ENCODE data around the gene LGALS14. TPM values are rescaled to one million over a fixed set of nuclear protein-coding genes. Genes with fewer than 3 reads are reported as not detected.

Gene LGALS14
- total RNA-seq, 2 donors from 2014 or later = not detected

DNA sequence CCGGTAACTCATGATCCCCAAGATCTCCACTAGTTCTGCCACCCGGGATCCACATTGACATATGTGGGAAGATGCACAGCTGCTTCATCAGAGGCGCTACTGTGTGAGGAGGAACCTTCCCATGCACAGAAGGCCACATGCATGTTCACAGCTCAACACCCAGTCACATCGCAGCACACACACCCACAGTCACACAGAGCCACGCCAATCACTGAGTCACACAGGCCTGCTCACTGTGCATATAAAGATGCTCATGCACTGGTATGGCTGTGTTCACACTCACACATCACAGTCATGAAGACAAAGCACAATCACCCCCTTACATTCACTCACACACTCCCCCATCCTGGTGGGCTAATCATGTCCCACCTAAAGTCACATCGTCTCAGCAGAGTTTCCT, 23.8 kb downstream of the LGALS14 start:
- TF ChIP-seq, protein P1, sequence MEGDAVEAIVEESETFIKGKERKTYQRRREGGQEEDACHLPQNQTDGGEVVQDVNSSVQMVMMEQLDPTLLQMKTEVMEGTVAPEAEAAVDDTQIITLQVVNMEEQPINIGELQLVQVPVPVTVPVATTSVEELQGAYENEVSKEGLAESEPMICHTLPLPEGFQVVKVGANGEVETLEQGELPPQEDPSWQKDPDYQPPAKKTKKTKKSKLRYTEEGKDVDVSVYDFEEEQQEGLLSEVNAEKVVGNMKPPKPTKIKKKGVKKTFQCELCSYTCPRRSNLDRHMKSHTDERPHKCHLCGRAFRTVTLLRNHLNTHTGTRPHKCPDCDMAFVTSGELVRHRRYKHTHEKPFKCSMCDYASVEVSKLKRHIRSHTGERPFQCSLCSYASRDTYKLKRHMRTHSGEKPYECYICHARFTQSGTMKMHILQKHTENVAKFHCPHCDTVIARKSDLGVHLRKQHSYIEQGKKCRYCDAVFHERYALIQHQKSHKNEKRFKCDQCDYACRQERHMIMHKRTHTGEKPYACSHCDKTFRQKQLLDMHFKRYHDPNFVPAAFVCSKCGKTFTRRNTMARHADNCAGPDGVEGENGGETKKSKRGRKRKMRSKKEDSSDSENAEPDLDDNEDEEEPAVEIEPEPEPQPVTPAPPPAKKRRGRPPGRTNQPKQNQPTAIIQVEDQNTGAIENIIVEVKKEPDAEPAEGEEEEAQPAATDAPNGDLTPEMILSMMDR (IDR thresholded peaks at IDR 0.05) = no peak
- no peak overlapping the region for H3K4me3 ChIP-seq
- no peaks in the 10 kb centered on the region for H3K9me3 ChIP-seq
- no peaks in the 10 kb centered on the region for H3K27me3 ChIP-seq (replicated peaks; ENCODE audit: insufficient read depth)
- no peaks in the 10 kb centered on the region for H3K4me1 ChIP-seq (ENCODE audit: control insufficient read depth in 1 of 2, low read depth in 2 of 2)
- no peaks in the 10 kb centered on the region for H3K36me3 ChIP-seq
- ATAC-seq (ENCODE audit: insufficient number of reproducible peaks, low FRiP score, low read depth) (no peak), DNase-seq (ENCODE audit: low spot score) (no peak)
- no peak overlapping the region for H3K27ac ChIP-seq

DNA sequence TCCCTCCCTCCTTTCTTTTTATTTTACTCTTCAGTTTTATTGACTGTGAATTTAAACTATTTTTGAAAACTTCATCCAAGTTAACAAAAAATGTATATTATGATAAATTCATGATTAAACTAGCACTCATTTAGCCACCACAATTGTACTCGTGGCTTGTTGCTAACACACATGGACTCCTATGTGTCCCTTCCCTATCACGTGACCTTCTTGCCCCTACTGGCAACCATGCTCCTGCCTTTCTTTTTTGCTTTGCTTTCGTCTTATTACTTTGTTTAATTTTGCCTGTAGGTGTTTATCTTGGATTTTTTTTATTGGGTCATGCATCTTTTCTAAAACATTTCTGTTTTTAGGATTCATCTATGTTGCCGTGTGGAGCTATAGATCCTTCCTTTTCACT, 25.3 kb downstream of the LGALS14 start:
- Histone ChIP-seq H3K4me1 (ENCODE audit: control insufficient read depth in 1 of 2, low read depth in 2 of 2) (no peaks in the 10 kb centered on the region), H3K4me3 (no peak overlapping the region), H3K9me3 (no peaks in the 10 kb centered on the region), H3K36me3 (no peaks in the 10 kb centered on the region), H3K27ac (no peak overlapping the region), H3K27me3 (replicated peaks; ENCODE audit: insufficient read depth) (no peaks in the 10 kb centered on the region)
- DNase-seq (ENCODE audit: low spot score) (no peak), ATAC-seq (ENCODE audit: insufficient number of reproducible peaks, low FRiP score, low read depth) (no peak)
- TF ChIP-seq, protein P1 (IDR thresholded peaks at IDR 0.05) = no peak

DNA sequence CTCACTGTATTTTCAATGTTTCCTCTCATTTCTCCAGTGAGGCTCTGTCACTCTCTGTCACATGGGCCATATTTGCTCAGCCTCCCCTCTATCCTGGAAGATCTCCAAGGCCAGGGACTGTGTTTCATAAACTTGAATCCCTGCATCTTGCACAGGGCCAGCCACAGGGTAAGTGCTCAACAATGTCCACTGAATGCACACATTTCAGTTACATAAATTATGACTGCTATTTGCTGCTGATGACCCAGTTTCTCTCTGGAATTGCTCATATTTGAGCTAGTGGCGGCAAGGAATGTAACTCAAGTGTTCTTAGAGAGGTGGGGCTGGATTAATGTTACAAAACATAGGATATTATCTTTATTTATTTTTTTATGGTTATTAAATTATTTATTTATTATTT, 27.4 kb downstream of the LGALS14 start:
- no peak for DNase-seq (ENCODE audit: low spot score)
- H3K36me3 ChIP-seq = no peaks in the 10 kb centered on the region
- no peak overlapping the region for H3K27ac ChIP-seq
- no peaks in the 10 kb centered on the region for H3K9me3 ChIP-seq
- TF ChIP-seq, protein P1 (IDR thresholded peaks at IDR 0.05) = no peak
- no peak overlapping the region for H3K4me3 ChIP-seq
- no peaks in the 10 kb centered on the region for H3K4me1 ChIP-seq (ENCODE audit: control insufficient read depth in 1 of 2, low read depth in 2 of 2)
- no peak for ATAC-seq (ENCODE audit: insufficient number of reproducible peaks, low FRiP score, low read depth)
- H3K27me3 ChIP-seq (replicated peaks; ENCODE audit: insufficient read depth) = no peaks in the 10 kb centered on the region

DNA sequence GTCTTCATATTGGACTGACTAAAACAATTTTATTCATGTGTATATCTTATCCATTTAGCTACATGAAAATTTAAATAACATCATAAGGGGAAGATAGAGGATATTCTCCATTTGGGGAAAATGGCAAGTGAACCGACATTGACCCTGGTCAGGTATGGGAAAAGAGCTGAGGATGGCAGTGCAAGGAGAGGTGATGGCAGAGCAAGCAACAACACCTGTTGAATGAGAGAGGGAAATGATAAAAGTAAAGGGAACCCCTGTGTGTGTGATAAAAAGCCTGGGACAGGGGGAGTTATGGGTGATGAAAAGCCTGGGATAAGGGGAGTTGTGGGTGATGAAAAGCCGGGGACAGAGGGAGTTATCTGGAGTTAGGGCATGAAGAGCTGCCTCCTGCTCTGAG, 29.6 kb downstream of the LGALS14 start:
- Histone ChIP-seq H3K4me3 (no peak overlapping the region), H3K27ac (no peak overlapping the region), H3K36me3 (no peaks in the 10 kb centered on the region), H3K27me3 (replicated peaks; ENCODE audit: insufficient read depth) (no peaks in the 10 kb centered on the region), H3K9me3 (no peaks in the 10 kb centered on the region), H3K4me1 (ENCODE audit: control insufficient read depth in 1 of 2, low read depth in 2 of 2) (no peaks in the 10 kb centered on the region)
- ATAC-seq (ENCODE audit: insufficient number of reproducible peaks, low FRiP score, low read depth) (no peak), DNase-seq (ENCODE audit: low spot score) (no peak)
- TF ChIP-seq, protein P1 (IDR thresholded peaks at IDR 0.05) = no peak

GRCh38 chr19:39735688-39736087, 31.4 kb downstream of the LGALS14 start:
- TF ChIP-seq, protein P1 (IDR thresholded peaks at IDR 0.05) = no peak
- ATAC-seq (ENCODE audit: insufficient number of reproducible peaks, low FRiP score, low read depth) (no peak), DNase-seq (ENCODE audit: low spot score) (no peak)
- no peak overlapping the region for H3K27ac ChIP-seq
- H3K4me3 ChIP-seq = no peak overlapping the region
- no peaks in the 10 kb centered on the region for H3K36me3 ChIP-seq
- H3K4me1 ChIP-seq (ENCODE audit: control insufficient read depth in 1 of 2, low read depth in 2 of 2) = no peaks in the 10 kb centered on the region
- no peaks in the 10 kb centered on the region for H3K9me3 ChIP-seq
- H3K27me3 ChIP-seq (replicated peaks; ENCODE audit: insufficient read depth) = no peaks in the 10 kb centered on the region

Data from thoracic aorta (tissue), 2 donors.